Neural progenitor cell (in vitro differentiated cells): Measurements from ENCODE around the gene HDAC4. TPM values are rescaled to one million over a fixed set of nuclear protein-coding genes. Genes with fewer than 3 reads are reported as not detected.
A peak's percentile ranks its signal among the peaks of the same experiment; 100 is the strongest.

Source experiments
- DNase-seq: peaks from one replicate; pipeline ENCODE4 v3.0.0-alpha.2; 2016; ENCODE audit warnings: low spot score
- H2AFZ ChIP-seq: fragments of 200-600 bp; sonication (generic); replicated peaks from 2 replicates; pipeline ENCODE4 v1.6.1; 2016; ENCODE audit warnings: antibody characterized with exemption
- H3F3A ChIP-seq: fragments of 200-600 bp; sonication (generic); 2 replicates; pipeline ENCODE4 v1.6.1; 2016; ENCODE audit warnings: antibody characterized with exemption, low read depth
- H3K27ac ChIP-seq: fragments of 200-600 bp; sonication (generic); 2 replicates; pipeline ENCODE4 v1.5.1; 2016; ENCODE audit warnings: mild to moderate bottlenecking
- H3K27me3 ChIP-seq: fragments of 200-600 bp; sonication (generic); 2 replicates; pipeline ENCODE4 v1.6.1; 2016; ENCODE audit warnings: mild to moderate bottlenecking, moderate library complexity
- H3K36me3 ChIP-seq: fragments of 200-600 bp; sonication (generic); 2 replicates; pipeline ENCODE4 v1.5.1; 2016
- H3K4me1 ChIP-seq: fragments of 200-600 bp; sonication (generic); 2 replicates; pipeline ENCODE4 v1.6.1; 2016; ENCODE audit warnings: mixed run types
- H3K4me2 ChIP-seq: fragments of 200-600 bp; sonication (generic); 2 replicates; pipeline ENCODE4 v1.6.1; 2016
- H3K4me3 ChIP-seq: fragments of 200-600 bp; sonication (generic); 2 replicates; pipeline ENCODE4 v1.5.1; 2016
- H3K79me2 ChIP-seq: fragments of 200-600 bp; sonication (generic); 2 replicates; pipeline ENCODE4 v1.6.1; 2016; ENCODE audit warnings: low read depth
- H3K9ac ChIP-seq: fragments of 200-600 bp; sonication (generic); 2 replicates; pipeline ENCODE4 v1.6.1; 2016
- H3K9me3 ChIP-seq: fragments of 200-600 bp; sonication (generic); 2 replicates; pipeline ENCODE4 v1.5.1; 2016; ENCODE audit warnings: low read depth
- H4K20me1 ChIP-seq: fragments of 200-600 bp; sonication (generic); 2 replicates; pipeline ENCODE4 v1.6.1; 2016; ENCODE audit warnings: low read depth
- H3K27ac Mint-ChIP-seq: 3 replicates; pipeline ENCODE4 v1.8.0; 2021; ENCODE audit warnings: mixed read lengths
- H3K27me3 Mint-ChIP-seq: 2 replicates; pipeline ENCODE4 v1.8.0; 2022; ENCODE audit warnings: low read depth, mild to moderate bottlenecking, inconsistent platforms, moderate library complexity, mixed read lengths; ENCODE audit not compliant: insufficient read depth
- H3K36me3 Mint-ChIP-seq: 3 replicates; pipeline ENCODE4 v1.8.0; 2021; ENCODE audit warnings: mixed read lengths
- H3K4me1 Mint-ChIP-seq: 3 replicates; pipeline ENCODE4 v1.8.0; 2021; ENCODE audit warnings: mixed read lengths
- H3K4me3 Mint-ChIP-seq: 3 replicates; pipeline ENCODE4 v1.8.0; 2021; ENCODE audit warnings: mild to moderate bottlenecking, moderate library complexity, mixed read lengths
- H3K9me3 Mint-ChIP-seq: 3 replicates; pipeline ENCODE4 v1.8.0; 2020; ENCODE audit warnings: mixed read lengths
- CTCF ChIP-seq: fragments of 200-600 bp; sonication (generic); IDR thresholded peaks from 2 replicates; pipeline ENCODE4 v1.5.1; 2017; ENCODE audit warnings: antibody characterized with exemption, mild to moderate bottlenecking
- EZH2 ChIP-seq: fragments of 200-600 bp; sonication (generic); IDR thresholded peaks from 2 replicates; pipeline ENCODE4 v1.6.1; 2017; ENCODE audit warnings: antibody characterized with exemption, mild to moderate bottlenecking, moderate library complexity
- EZH2phosphoT487 ChIP-seq: fragments of 200-600 bp; sonication (generic); IDR thresholded peaks from 2 replicates; pipeline ENCODE4 v1.6.1; 2017; ENCODE audit warnings: antibody characterized with exemption
- total RNA-seq: library from RNA; depleted of rRNA; stranded (reverse); fragments of >200 nt; gene quantifications from 2 replicates; pipeline ENCODE4 v1.2.3, GENCODE V29; 2015; ENCODE audit warnings: low replicate concordance

Gene HDAC4
- total RNA-seq, 1 donor from 2014 or later, result 36.0 TPM

- H3K27me3 ChIP-seq, result no peaks in the 10 kb centered on the region
- peaks cover 6% of the 10 kb centered on the region for H3K9me3 Mint-ChIP-seq
- H3K27ac Mint-ChIP-seq, result no peak overlapping the region
- no peaks in the 10 kb centered on the region for H3K36me3 ChIP-seq
- H3K4me1 ChIP-seq, result peaks cover 20% of the 10 kb centered on the region
- no peaks in the 10 kb centered on the region for H3K9me3 ChIP-seq
- H2AFZ ChIP-seq, result no peak overlapping the region
- peak overlapping the region; percentile 53 for H3K27ac ChIP-seq
- peaks cover 18% of the 10 kb centered on the region for H3K4me1 Mint-ChIP-seq
- no peak for TF ChIP-seq EZH2phosphoT487
- TF ChIP-seq EZH2, result no peak
- TF ChIP-seq CTCF, result no peak
- H3F3A ChIP-seq, result peaks cover 12% of the 10 kb centered on the region
- H3K4me3 ChIP-seq, result no peak overlapping the region
- H3K9ac ChIP-seq, result no peak overlapping the region
- H3K4me2 ChIP-seq, result peak overlapping the region; percentile 27
- H3K36me3 Mint-ChIP-seq, result peaks cover 29% of the 10 kb centered on the region
- peaks cover 77% of the 10 kb centered on the region for H3K79me2 ChIP-seq
- H3K4me3 Mint-ChIP-seq, result no peak overlapping the region
- H4K20me1 ChIP-seq, result peaks cover 32% of the 10 kb centered on the region
- H3K27me3 Mint-ChIP-seq, result no peaks in the 10 kb centered on the region
- DNase-seq, result peak; percentile 57
Observed at GRCh38 chr2:239349453-239350135, 51.2 kb downstream of the HDAC4 start.

GRCh38 chr2:239348563-239349452 lies 52.0 kb downstream of the HDAC4 start:
- Mint-ChIP-seq H3K27me3 (no peaks in the 10 kb centered on the region), H3K36me3 (peaks cover 30% of the 10 kb centered on the region), H3K4me3 (no peak overlapping the region), H3K9me3 (peaks cover under 1% of the 10 kb centered on the region), H3K4me1 (peaks cover 18% of the 10 kb centered on the region), H3K27ac (peak overlapping the region; percentile 89)
- H3K9ac ChIP-seq, result no peak overlapping the region
- no peak overlapping the region for H3K4me3 ChIP-seq
- peaks cover 35% of the 10 kb centered on the region for H4K20me1 ChIP-seq
- H2AFZ ChIP-seq, result no peak overlapping the region
- no peaks in the 10 kb centered on the region for H3K9me3 ChIP-seq
- DNase-seq, result no peak
- TF ChIP-seq CTCF (no peak), EZH2phosphoT487 (no peak), EZH2 (no peak)
- H3F3A ChIP-seq, result peaks cover 12% of the 10 kb centered on the region
- no peaks in the 10 kb centered on the region for H3K27me3 ChIP-seq
- H3K36me3 ChIP-seq, result no peaks in the 10 kb centered on the region
- H3K27ac ChIP-seq, result no peak overlapping the region
- H3K79me2 ChIP-seq, result peaks cover 75% of the 10 kb centered on the region
- no peak overlapping the region for H3K4me2 ChIP-seq
- H3K4me1 ChIP-seq, result peaks cover 20% of the 10 kb centered on the region

- Histone ChIP-seq H3K4me1 (peaks cover 20% of the 10 kb centered on the region), H3K9me3 (no peaks in the 10 kb centered on the region), H4K20me1 (peaks cover 37% of the 10 kb centered on the region), H3K4me2 (no peak overlapping the region), H2AFZ (no peak overlapping the region), H3F3A (peaks cover 12% of the 10 kb centered on the region), H3K9ac (no peak overlapping the region), H3K79me2 (peaks cover 89% of the 10 kb centered on the region), H3K36me3 (no peaks in the 10 kb centered on the region), H3K27me3 (no peaks in the 10 kb centered on the region), H3K27ac (no peak overlapping the region), H3K4me3 (no peak overlapping the region)
- TF ChIP-seq EZH2 (no peak), EZH2phosphoT487 (no peak), CTCF (no peak)
- Mint-ChIP-seq H3K36me3 (peaks cover 26% of the 10 kb centered on the region), H3K27ac (no peak overlapping the region), H3K4me1 (peaks cover 16% of the 10 kb centered on the region), H3K4me3 (no peak overlapping the region), H3K9me3 (peaks cover 2% of the 10 kb centered on the region), H3K27me3 (no peaks in the 10 kb centered on the region)
- DNase-seq, result no peak
Observed at GRCh38 chr2:239346676-239347075, 54.1 kb downstream of the HDAC4 start.
